ENCODE data around the gene C13orf42. TPM values are rescaled to one million over a fixed set of nuclear protein-coding genes. Genes with fewer than 3 reads are reported as not detected.
"Not testable (repeated sequence)": the region's sequence is repeated elsewhere in the genome, so short reads cannot be mapped to it uniquely, and the experiment has no call there.

C13orf42 gene
- polyA plus RNA-seq, 1 experiment = not detected

- POLR2A ChIA-PET = no interaction called here
- Histone ChIP-seq H3K4me3 (ENCODE audit: low read depth, low read length) (no peak overlapping the region), H3K27me3 (ENCODE audit: control insufficient read depth, insufficient read depth, low read length) (peaks cover 8% of the 10 kb centered on the region; the same call in 1 of the 2 replicates), H3K36me3 (ENCODE audit: control insufficient read depth, insufficient read depth, low read length) (no peaks in the 10 kb centered on the region)
- TF ChIP-seq, protein P1, sequence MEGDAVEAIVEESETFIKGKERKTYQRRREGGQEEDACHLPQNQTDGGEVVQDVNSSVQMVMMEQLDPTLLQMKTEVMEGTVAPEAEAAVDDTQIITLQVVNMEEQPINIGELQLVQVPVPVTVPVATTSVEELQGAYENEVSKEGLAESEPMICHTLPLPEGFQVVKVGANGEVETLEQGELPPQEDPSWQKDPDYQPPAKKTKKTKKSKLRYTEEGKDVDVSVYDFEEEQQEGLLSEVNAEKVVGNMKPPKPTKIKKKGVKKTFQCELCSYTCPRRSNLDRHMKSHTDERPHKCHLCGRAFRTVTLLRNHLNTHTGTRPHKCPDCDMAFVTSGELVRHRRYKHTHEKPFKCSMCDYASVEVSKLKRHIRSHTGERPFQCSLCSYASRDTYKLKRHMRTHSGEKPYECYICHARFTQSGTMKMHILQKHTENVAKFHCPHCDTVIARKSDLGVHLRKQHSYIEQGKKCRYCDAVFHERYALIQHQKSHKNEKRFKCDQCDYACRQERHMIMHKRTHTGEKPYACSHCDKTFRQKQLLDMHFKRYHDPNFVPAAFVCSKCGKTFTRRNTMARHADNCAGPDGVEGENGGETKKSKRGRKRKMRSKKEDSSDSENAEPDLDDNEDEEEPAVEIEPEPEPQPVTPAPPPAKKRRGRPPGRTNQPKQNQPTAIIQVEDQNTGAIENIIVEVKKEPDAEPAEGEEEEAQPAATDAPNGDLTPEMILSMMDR (IDR thresholded peaks at IDR 0.05; ENCODE audit: insufficient read depth, low read depth, low read length) = no peak
- CTCF ChIA-PET = no interaction called here
- no peak for DNase-seq (ENCODE audit: low read depth)
Observed at GRCh38 chr13:51097353-51098043, 13.6 kb downstream of the C13orf42 start.

DNA sequence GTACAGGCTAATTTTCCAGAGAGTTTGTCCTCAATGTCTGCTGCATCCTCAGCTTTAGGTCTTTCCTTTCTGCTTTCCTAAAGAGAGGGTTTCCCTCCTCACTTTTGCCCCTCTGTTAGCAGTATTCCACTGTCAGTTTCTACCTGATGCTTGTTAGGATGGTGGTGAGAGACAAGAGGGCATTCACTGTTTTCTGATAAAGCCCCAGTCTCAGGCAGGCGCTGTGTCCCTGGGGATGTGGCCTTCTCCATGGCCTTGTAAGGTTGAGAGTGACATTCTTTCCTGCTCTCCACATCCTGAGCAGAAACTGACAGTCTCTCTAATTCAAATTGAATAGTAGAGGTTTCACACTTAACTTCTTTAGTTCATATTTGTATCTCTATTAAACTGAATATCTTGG lies 14.9 kb downstream of the C13orf42 start:
- TF ChIP-seq, protein P1 (IDR thresholded peaks at IDR 0.05; ENCODE audit: insufficient read depth, low read depth, low read length) = no peak
- no peaks in the 10 kb centered on the region for H3K36me3 ChIP-seq (ENCODE audit: control insufficient read depth, insufficient read depth, low read length)
- no peak overlapping the region for H3K4me3 ChIP-seq (ENCODE audit: low read depth, low read length)
- ChIA-PET CTCF (no interaction called here), POLR2A (interaction anchor here (0.5 kb wide), 1 partner anchor 286 kb away, joined by 4 read pairs; no protein-coding TSS in a partner anchor)
- no peak for DNase-seq (ENCODE audit: low read depth)
- H3K27me3 ChIP-seq (ENCODE audit: control insufficient read depth, insufficient read depth, low read length) = peaks cover 8% of the 10 kb centered on the region; the same call in 1 of the 2 replicates

DNA sequence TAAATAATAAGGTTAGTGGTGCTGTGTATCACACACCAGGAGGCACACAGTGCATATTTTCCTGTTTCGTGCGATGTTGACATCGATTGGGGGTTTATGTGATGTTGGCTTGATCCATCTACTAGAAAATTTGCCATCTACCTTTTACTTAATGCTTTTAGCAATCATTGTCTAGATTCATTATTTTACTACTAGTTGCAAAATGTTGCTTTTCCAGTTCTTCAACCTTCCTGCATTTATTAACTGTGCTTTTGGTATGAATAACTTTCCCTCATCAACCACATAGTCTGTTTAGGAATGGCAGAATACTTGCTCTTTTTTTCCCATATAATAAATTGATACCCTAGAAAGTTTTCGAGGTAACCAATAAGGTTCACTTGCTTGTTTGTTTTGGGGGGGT lies 17.5 kb downstream of the C13orf42 start:
- POLR2A ChIA-PET = no interaction called here
- DNase-seq (ENCODE audit: low read depth) = no peak
- H3K4me3 ChIP-seq (ENCODE audit: low read depth, low read length) = no peak overlapping the region
- TF ChIP-seq, protein P1 (IDR thresholded peaks at IDR 0.05; ENCODE audit: insufficient read depth, low read depth, low read length) = no peak
- CTCF ChIA-PET = no interaction called here
- peaks cover 8% of the 10 kb centered on the region; the same call in 1 of the 2 replicates for H3K27me3 ChIP-seq (ENCODE audit: control insufficient read depth, insufficient read depth, low read length)
- no peaks in the 10 kb centered on the region for H3K36me3 ChIP-seq (ENCODE audit: control insufficient read depth, insufficient read depth, low read length)

GRCh38 chr13:51091839-51092238 lies 19.2 kb downstream of the C13orf42 start:
- DNase-seq (ENCODE audit: low read depth) = no peak
- Histone ChIP-seq H3K36me3 (ENCODE audit: control insufficient read depth, insufficient read depth, low read length) (no peaks in the 10 kb centered on the region), H3K4me3 (ENCODE audit: low read depth, low read length) (no peak overlapping the region), H3K27me3 (ENCODE audit: control insufficient read depth, insufficient read depth, low read length) (0 out of 2 replicates have a peak, but pooled peaks cover 3% of the 10 kb centered on the region)
- ChIA-PET CTCF (no interaction called here), POLR2A (no interaction called here)
- TF ChIP-seq, protein P1 (IDR thresholded peaks at IDR 0.05; ENCODE audit: insufficient read depth, low read depth, low read length) = no peak

DNA sequence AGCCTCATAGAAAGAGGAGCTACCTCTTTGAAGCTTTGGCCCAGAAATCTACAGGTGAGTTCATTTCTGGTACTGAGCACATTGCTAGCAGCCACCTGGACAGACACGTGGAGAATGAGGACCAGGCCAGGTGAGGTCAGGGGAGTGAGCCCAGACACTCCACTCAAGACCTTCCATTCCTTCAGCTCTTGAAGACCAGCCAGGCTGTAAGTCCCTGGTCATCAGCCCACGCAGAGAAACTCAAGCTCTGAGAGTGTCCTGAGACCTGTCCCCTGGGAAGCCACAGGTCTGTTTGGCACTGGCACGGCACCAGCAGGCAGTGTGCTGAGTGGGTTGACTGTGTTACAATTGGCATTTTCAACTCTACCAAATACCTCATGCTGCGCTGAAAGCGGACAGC lies 27.4 kb downstream of the C13orf42 start:
- TF ChIP-seq, protein P1 (IDR thresholded peaks at IDR 0.05; ENCODE audit: insufficient read depth, low read depth, low read length) = no peak
- no peak overlapping the region for H3K4me3 ChIP-seq (ENCODE audit: low read depth, low read length)
- no peak for DNase-seq (ENCODE audit: low read depth)
- ChIA-PET POLR2A (no interaction called here), CTCF (interaction anchor here (0.8 kb wide), 1 partner anchor 16 kb away, joined by 3 read pairs; no protein-coding TSS in a partner anchor)
- no peaks in the 10 kb centered on the region for H3K36me3 ChIP-seq (ENCODE audit: control insufficient read depth, insufficient read depth, low read length)
- 0 out of 2 replicates have a peak, but pooled peaks cover 2% of the 10 kb centered on the region for H3K27me3 ChIP-seq (ENCODE audit: control insufficient read depth, insufficient read depth, low read length)

GRCh38 chr13:51080478-51081065 lies 30.5 kb downstream of the C13orf42 start:
- POLR2A ChIA-PET; H3K36me3 ChIP-seq (ENCODE audit: control insufficient read depth, insufficient read depth, low read length); H3K27me3 ChIP-seq (ENCODE audit: control insufficient read depth, insufficient read depth, low read length); DNase-seq (ENCODE audit: low read depth); H3K4me3 ChIP-seq (ENCODE audit: low read depth, low read length): not testable (repeated sequence)
- CTCF ChIA-PET = interaction anchor here (2.3 kb wide), 1 partner anchor 9 kb away, joined by 9 read pairs; no protein-coding TSS in a partner anchor
